Right lobe of liver (tissue), 6 donors: ENCODE data around the gene ATP1B4. TPM values are rescaled to one million over a fixed set of nuclear protein-coding genes. Genes with fewer than 3 reads are reported as not detected.

ENCODE experiments used
- ATAC-seq, 4 donors: fragments of 200-7000 bp; cut with Tn5 transposase; one replicate each; pipeline ENCODE4 v1.9.1; 2020; ENCODE audit warnings: mild to moderate bottlenecking in 4 of 4, moderate library complexity in 4 of 4
- DNase-seq, 3 donors: peaks; one replicate each; pipeline ENCODE4 v3.0.0-alpha.2; 2020
- H3K27ac ChIP-seq, 3 donors: fragments of 200-600 bp; one replicate each; pipeline ENCODE4 v1.8.0; 2022
- H3K27me3 ChIP-seq, 2 donors: fragments of 200-600 bp; one replicate each; pipeline ENCODE4 v1.8.0; 2022
- H3K36me3 ChIP-seq, 4 donors: fragments of 200-600 bp; sonication (generic) in 1 of 4; one replicate each; pipeline versions ENCODE4 v1.5.1 to v1.8.0; 2017 to 2022; ENCODE audit warnings: control low read depth in 1 of 4
- H3K4me1 ChIP-seq, 4 donors: fragments of 200-600 bp; sonication (generic) in 1 of 4; one replicate each; pipeline versions ENCODE4 v1.5.1 to v1.8.0; 2017 to 2022; ENCODE audit warnings: control low read depth in 1 of 4
- H3K4me3 ChIP-seq, 3 donors: fragments of 200-600 bp; one replicate each; pipeline ENCODE4 v1.8.0; 2022
- H3K9me3 ChIP-seq, 4 donors: fragments of 200-600 bp; sonication (generic) in 1 of 4; one replicate each; pipeline versions ENCODE4 v1.5.1 to v1.8.0; 2017 to 2022; ENCODE audit warnings: control low read depth in 1 of 4
- CTCF ChIP-seq, 4 donors: fragments of 200-600 bp in 3 of 4; fragments of 450-650 bp in 1 of 4; IDR thresholded peaks; one replicate each; pipeline versions ENCODE4 v1.5.1 to v1.8.0; 2016 to 2022; ENCODE audit warnings: antibody characterized with exemption in 4 of 4, mild to moderate bottlenecking in 2 of 4
- POLR2A ChIP-seq: fragments of 450-650 bp; IDR thresholded peaks from one replicate; pipeline ENCODE4 v1.6.1; 2017; ENCODE audit warnings: antibody characterized with exemption, mild to moderate bottlenecking
- WGBS: methylation state at CpG from one replicate; pipeline ENCODE4 v1.1.6; 2018; ENCODE audit warnings: low coverage, low lambda C conversion rate; ENCODE audit not compliant: insufficient coverage; ENCODE audit errors: missing lambda C conversion rate; 5-methylcytosine and 5-hydroxymethylcytosine counted together
- intact Hi-C, 2 donors: fragments of 100-400 bp; cut with DNase I; formaldehyde crosslinking; loops; one replicate each; pipeline versions ENCODE4 v1.11.2 to v1.14.1; 2022
- long read RNA-seq: library from polyadenylated mRNA; unstranded; transcript quantifications from one replicate; pipeline ENCODE4 v2.0.0, GENCODE V29; 2019
- total RNA-seq, 6 experiments: library from RNA; depleted of rRNA in 2 of 6; stranded (reverse); fragments of >200 nt in 2 of 6; fragmentation: NEBNext Ultra II Directional in 3 of 6; extraction: Animal tissue kit (Norgen Biotek cat#: 25700) in 3 of 6; gene quantifications; one replicate each; pipeline versions ENCODE4 v1.1.0 to v1.2.4, GENCODE V29; 2016 to 2023
- donor health status: DM: no; HTN: yes; CAD: no.
- donor health status: DM: no; HTN: no; CAD: no.
- donor health status: DM: no; HTN: no; CAD: no.
- donor health status: DM: no; HTN: yes; CAD: no.
- donor health status: DM: no; HTN: yes; CAD: no.

Gene ATP1B4
- total RNA-seq: not detected
- long read RNA-seq: 0 reads

GRCh38 chrX:120361764-120362305, at the start of gene ATP1B4:
Gene ATP1B4 (plus strand): TSS chrX:120362089. CDS start chrX:120362169, 80 bp downstream.
- Histone ChIP-seq H3K4me1 (peaks cover 0 to 4% (median 0%) of the 10 kb centered on the region in 4 donors), H3K27ac (no peak within 1 kb of the TSS), H3K27me3 (no peaks in the 10 kb centered on the region), H3K9me3 (no peaks in the 10 kb centered on the region), H3K4me3 (no peak within 1 kb of the TSS), H3K36me3 (no peaks in the 10 kb centered on the region)
- intact Hi-C loops: no loop called here
- no peak for TF ChIP-seq POLR2A
- no peak for TF ChIP-seq CTCF (IDR thresholded peaks at IDR 0.05)
- no peak for ATAC-seq
- DNase-seq: no peak
- WGBS: 66% methylated on average over 7 of the region's 9 CpGs

GRCh38 chrX:120315776-120316175, 46.1 kb upstream of the ATP1B4 start:
- peaks cover 0 to 4% (median 0%) of the 10 kb centered on the region in 4 donors for H3K4me1 ChIP-seq
- no peaks in the 10 kb centered on the region for H3K9me3 ChIP-seq
- no peak overlapping the region for H3K27ac ChIP-seq
- ATAC-seq: no peak
- WGBS: 13% methylated on average over 4 of the region's 4 CpGs
- intact Hi-C loops: no loop called here
- DNase-seq: no peak
- no peaks in the 10 kb centered on the region for H3K36me3 ChIP-seq
- H3K4me3 ChIP-seq: no peak overlapping the region
- TF ChIP-seq POLR2A: no peak
- TF ChIP-seq CTCF (IDR thresholded peaks at IDR 0.05): no peak
- H3K27me3 ChIP-seq: peaks cover 0 to 20% of the 10 kb centered on the region in 2 donors

GRCh38 chrX:120316587-120317283, 45.2 kb upstream of the ATP1B4 start:
- H3K4me3 ChIP-seq: no peak overlapping the region
- H3K4me1 ChIP-seq: no peaks in the 10 kb centered on the region
- H3K9me3 ChIP-seq: no peaks in the 10 kb centered on the region
- DNase-seq: no peak
- ATAC-seq: no peak
- TF ChIP-seq CTCF (IDR thresholded peaks at IDR 0.05): no peak
- TF ChIP-seq POLR2A: no peak
- no peaks in the 10 kb centered on the region for H3K36me3 ChIP-seq
- no peak overlapping the region for H3K27ac ChIP-seq
- intact Hi-C loops: no loop called here
- peaks cover 0 to 20% of the 10 kb centered on the region in 2 donors for H3K27me3 ChIP-seq
- WGBS: 51% methylated on average over 5 of the region's 5 CpGs

GRCh38 chrX:120318411-120318810, 43.5 kb upstream of the ATP1B4 start:
- TF ChIP-seq CTCF (IDR thresholded peaks at IDR 0.05): no peak
- TF ChIP-seq POLR2A: no peak
- 37% methylated on average over 4 of the region's 4 CpGs for WGBS
- H3K27me3 ChIP-seq: peaks cover 0 to 20% of the 10 kb centered on the region in 2 donors
- ATAC-seq (no peak), DNase-seq (no peak)
- H3K4me1 ChIP-seq: no peaks in the 10 kb centered on the region
- intact Hi-C loops: no loop called here
- H3K27ac ChIP-seq: no peak overlapping the region
- H3K36me3 ChIP-seq: no peaks in the 10 kb centered on the region
- H3K9me3 ChIP-seq: no peaks in the 10 kb centered on the region
- H3K4me3 ChIP-seq: no peak overlapping the region
